ENCODE measurements around the gene PAOX.

PAOX gene

GRCh38 chr10:133349577-133350011 is 29.5 kb upstream of the PAOX start:
- DNase-seq (ENCODE audit: low read depth in 3 of 3): no peak

DNA sequence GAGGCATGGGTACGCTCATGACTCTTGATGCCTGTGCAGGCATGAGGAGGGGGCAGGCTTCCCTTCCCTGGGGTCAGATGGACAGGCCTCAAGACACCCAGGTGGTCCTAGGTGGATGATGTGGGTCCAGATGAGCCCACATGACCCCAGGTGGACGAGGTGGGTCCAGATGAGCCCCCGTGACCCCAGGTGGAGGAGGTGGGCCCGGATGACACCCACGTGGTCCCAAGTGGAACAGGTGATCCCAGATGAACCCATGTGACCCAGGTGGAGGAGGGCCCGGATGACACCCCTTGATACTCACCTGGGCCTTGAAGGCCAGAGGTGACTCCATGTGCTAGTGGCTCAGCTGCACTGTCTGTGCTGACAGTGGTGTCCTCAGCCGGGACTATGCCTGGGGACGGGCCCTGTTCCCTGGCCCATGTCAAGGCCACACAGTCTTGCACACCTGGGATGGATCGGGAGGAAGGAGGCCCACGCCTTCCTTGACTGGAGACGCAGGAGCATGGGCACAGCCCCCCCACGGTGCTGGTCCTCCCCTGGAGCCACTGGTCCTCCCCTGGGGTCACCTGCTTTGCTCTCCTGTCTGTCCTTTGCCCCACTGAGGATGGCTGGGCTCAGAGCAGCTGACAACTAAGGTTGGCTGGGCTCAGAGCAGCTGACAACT is 28.6 kb upstream of the PAOX start:
- no peak for DNase-seq (ENCODE audit: low read depth in 3 of 3)

GRCh38 chr10:133350950-133351329 is 28.1 kb upstream of the PAOX start:
- DNase-seq (ENCODE audit: low read depth in 3 of 3): no peak

DNA sequence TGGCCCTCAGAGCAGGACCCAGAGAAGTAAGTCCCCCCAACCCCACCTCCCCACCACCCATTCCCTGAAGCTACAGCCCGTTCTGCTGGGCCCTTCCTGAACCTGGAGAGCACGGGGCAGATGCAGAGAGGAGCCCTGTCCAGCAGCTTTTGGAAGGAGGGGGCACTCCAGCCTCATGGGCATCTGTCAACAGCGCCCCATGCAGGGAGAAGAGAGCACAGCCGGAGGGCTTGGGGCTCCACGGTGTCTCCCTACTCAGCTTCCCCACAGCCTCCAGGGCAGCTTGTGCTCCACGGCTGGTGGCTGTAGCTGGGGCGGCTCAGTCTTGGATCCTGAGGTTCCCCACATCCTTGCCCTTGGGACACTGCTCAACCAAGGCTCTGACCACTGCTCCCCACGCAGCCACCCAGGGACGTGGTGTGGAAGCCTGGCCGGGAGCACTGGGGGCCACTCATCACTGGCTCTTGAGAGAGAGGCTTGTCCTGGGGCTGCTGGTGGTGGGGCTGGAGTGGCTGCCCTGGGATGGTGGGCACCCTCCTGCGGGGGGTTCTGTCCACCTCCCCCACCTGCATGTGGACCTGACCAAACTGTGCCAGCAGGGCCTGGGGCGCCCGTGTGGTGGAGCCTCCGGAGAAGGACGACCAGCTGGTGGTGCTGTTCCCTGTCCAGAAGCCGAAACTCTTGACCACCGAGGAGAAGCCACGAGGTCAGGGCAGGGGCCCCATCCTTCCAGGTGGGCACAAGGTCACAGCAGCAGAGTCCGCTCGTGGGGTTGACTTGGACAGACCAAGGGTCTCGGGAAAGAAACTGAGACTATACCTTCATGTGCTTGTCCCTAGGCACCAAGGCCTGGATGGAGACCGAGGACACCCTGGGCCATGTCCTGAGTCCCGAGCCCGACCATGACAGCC is 27.4 kb upstream of the PAOX start:
- no peak for DNase-seq (ENCODE audit: low read depth in 3 of 3)

- DNase-seq (ENCODE audit: low read depth in 3 of 3): no peak
These were observed 25.7 kb upstream of the PAOX start for GRCh38 chr10:133353202-133353959.

- no peak for DNase-seq (ENCODE audit: low read depth in 3 of 3)
These were observed 25.0 kb upstream of the PAOX start for GRCh38 chr10:133353988-133354605.

GRCh38 chr10:133354672-133355240 is 24.3 kb upstream of the PAOX start:
- DNase-seq (ENCODE audit: low read depth in 3 of 3): no peak

DNA sequence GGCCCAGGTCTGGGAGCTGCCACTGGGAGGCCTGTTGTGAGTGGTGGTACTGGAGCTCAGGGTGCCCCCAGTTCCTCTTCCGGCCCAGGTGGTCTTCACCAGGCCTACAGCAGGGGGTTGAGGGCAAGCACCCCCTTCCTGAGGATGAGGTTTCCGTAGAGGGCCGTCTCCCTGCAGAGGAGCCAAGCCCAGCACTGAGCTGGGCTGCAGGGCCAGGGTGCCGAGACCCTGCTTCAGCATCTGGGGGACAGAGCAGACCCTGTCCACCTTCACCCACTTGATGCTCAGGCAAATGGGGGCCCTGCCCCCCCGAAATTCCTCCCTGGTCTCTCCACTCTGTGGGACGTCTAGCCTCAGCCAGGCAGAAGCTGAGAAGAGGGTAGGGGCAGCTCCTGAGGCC is 23.8 kb upstream of the PAOX start:
- DNase-seq (ENCODE audit: low read depth in 3 of 3): no peak

DNA sequence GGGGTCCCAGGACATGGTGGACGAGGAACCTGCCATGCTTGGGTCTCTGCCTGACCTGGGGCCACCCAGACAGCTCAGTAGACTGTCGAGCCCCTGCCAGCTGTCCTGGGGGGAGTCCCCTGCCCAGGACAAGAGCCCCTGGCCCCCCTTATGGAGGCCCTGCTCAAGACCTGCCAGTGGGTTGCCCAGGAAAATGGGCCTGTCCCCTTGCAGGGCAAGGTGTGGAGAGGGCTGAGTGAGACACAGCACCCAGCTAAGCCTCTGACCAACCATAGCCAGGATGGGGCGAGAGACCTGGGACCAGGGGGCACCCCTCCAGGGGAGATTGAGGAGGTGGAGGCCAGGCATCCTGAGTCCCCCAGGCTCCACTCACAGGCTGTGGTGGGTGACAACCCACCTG is 23.1 kb upstream of the PAOX start:
- DNase-seq (ENCODE audit: low read depth in 3 of 3): no peak

GRCh38 chr10:133356549-133357284 is 22.3 kb upstream of the PAOX start:
- DNase-seq (ENCODE audit: low read depth in 3 of 3): no peak

- peak; percentile 51 to 74 (median 70) for DNase-seq (ENCODE audit: low read depth in 3 of 3)
These were observed 21.5 kb upstream of the PAOX start, which contains the start of gene FUOM for GRCh38 chr10:133357285-133358161. FUOM (minus strand) TSS chr10:133358019; CDS start chr10:133358007, 12 bp downstream.

GRCh38 chr10:133358162-133358924 is 20.7 kb upstream of the PAOX start:
- DNase-seq (ENCODE audit: low read depth in 3 of 3): no peak

DNA sequence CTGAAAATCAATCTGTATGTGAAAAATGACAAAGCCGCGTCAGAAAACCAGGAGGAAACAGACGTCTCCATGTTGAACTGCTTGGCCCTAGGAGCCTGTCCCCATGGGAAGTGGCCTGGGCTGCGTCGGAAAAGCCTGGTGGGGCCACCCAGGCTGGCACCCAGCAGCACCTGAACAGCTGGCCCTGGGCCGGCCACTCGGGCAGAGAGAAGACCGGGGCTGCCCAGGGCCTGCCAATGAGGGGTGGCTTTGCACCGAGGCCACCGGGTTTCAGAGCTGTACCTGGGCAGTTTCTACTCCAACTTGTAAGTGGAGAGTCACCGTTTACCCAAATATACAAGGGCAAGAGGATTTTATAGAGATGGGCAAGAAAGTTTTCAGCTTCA is 20.1 kb upstream of the PAOX start:
- DNase-seq (ENCODE audit: low read depth in 3 of 3): no peak

- DNase-seq (ENCODE audit: low read depth in 3 of 3): no peak
These were observed 19.5 kb upstream of the PAOX start for GRCh38 chr10:133359554-133359971.

- no peak for DNase-seq (ENCODE audit: low read depth in 3 of 3)
These were observed 19.0 kb upstream of the PAOX start for GRCh38 chr10:133359972-133360610.

DNA sequence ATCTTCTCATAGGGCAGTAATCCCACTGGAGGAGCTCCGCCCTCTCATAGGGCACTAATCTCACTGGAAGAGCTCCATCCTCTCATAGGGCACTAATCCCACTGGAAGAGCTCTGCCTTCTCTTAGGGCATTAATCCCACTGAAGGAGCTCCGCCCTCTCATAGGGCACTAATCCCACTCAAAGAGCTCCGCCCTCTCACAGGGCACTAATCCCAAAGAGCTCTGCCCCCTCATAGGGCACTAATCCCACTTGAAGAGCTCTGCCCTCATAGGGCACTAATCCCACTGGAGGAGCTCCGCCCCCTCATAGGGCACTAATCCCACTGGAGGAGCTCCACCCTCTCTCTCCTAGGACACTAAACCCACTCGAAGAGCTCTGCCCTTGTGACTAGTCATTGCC is 17.8 kb upstream of the PAOX start:
- no peak for DNase-seq (ENCODE audit: low read depth in 3 of 3)

- no peak for DNase-seq (ENCODE audit: low read depth in 3 of 3)
These were observed 17.2 kb upstream of the PAOX start for GRCh38 chr10:133361773-133362441.

- DNase-seq (ENCODE audit: low read depth in 3 of 3): no peak
These were observed 16.2 kb upstream of the PAOX start for GRCh38 chr10:133362846-133363245.
